ENCODE results near the gene ALOX15B.

Gene ALOX15B

GRCh38 chr17:8046306-8046928, 7.6 kb downstream of the ALOX15B start:
- H3K4me3 ChIP-seq (ENCODE audit: low read depth, low read length), result no peak overlapping the region
- H3K27me3 ChIP-seq (ENCODE audit: control insufficient read depth, insufficient read depth, low read length), result no peaks in the 10 kb centered on the region

DNA sequence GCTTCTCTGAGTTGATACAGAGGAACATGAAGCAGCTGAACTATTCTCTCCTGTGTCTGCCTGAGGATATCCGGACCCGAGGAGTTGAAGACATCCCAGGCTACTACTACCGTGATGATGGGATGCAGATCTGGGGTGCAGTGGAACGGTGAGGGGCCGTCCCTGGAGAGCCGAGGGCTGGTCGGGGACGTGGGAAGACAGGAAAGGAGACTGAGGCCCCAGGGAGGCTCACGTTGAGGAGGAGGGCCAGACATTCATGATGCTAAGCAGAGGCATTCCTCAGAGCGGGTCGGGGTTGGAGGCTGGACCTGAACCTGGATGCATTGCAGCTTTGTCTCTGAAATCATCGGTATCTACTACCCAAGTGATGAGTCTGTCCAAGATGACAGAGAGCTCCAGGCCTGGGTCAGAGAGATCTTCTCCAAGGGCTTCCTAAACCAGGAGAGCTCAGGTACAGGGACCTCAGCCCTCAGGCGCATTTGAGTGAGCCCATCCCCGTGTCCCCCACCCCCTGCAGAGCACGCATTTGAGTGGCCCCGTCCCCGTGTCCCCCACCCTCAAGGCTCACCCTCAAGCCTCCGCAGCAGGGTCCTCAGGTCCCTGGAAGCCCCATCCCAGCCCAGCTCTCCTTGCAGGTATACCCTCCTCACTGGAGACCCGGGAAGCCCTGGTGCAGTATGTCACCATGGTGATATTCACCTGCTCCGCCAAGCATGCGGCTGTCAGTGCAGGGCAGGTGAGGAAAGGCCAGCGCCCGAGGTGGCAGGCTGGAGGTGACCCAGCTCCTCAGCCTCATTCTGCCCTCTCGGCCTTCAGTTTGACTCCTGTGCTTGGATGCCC, 8.3 kb downstream of the ALOX15B start:
- H3K4me3 ChIP-seq (ENCODE audit: low read depth, low read length), result no peak overlapping the region
- no peaks in the 10 kb centered on the region for H3K4me1 ChIP-seq (ENCODE audit: control insufficient read depth, insufficient read depth, low read length)
- no peaks in the 10 kb centered on the region for H3K27me3 ChIP-seq (ENCODE audit: control insufficient read depth, insufficient read depth, low read length)
- H3K36me3 ChIP-seq (ENCODE audit: control insufficient read depth, insufficient read depth, low read length), result no peaks in the 10 kb centered on the region
- H3K9ac ChIP-seq (ENCODE audit: low read depth, low read length), result no peak overlapping the region
- no peak overlapping the region for H3K27ac ChIP-seq (ENCODE audit: low read depth, low read length)
- H3K9me3 ChIP-seq (ENCODE audit: control insufficient read depth, insufficient read depth, low read length), result no peaks in the 10 kb centered on the region

More at GRCh38 chr17:8046306-8046928, 7.6 kb downstream of the ALOX15B start:
- Histone ChIP-seq H3K9me3 (ENCODE audit: control insufficient read depth, insufficient read depth, low read length) (no peaks in the 10 kb centered on the region), H3K27ac (ENCODE audit: low read depth, low read length) (no peak overlapping the region), H3K36me3 (ENCODE audit: control insufficient read depth, insufficient read depth, low read length) (no peaks in the 10 kb centered on the region), H3K9ac (ENCODE audit: low read depth, low read length) (no peak overlapping the region), H3K4me1 (ENCODE audit: control insufficient read depth, insufficient read depth, low read length) (no peaks in the 10 kb centered on the region)

DNA sequence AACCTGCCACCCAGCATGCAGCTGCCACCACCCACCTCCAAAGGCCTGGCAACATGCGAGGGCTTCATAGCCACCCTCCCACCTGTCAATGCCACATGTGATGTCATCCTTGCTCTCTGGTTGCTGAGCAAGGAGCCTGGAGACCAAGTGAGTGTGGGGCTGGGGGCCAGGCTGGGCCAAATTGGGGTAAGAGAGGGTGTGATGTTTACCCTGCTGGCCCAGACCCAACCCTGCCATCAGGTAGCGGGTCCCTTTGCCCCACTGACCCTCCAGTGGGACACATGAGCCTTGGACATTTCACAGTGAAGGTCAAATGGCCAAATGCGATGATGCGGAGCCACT, 8.9 kb downstream of the ALOX15B start:
- no peaks in the 10 kb centered on the region for H3K9me3 ChIP-seq (ENCODE audit: control insufficient read depth, insufficient read depth, low read length)
- no peak overlapping the region for H3K4me3 ChIP-seq (ENCODE audit: low read depth, low read length)
- no peak overlapping the region for H3K27ac ChIP-seq (ENCODE audit: low read depth, low read length)
- H3K27me3 ChIP-seq (ENCODE audit: control insufficient read depth, insufficient read depth, low read length), result no peaks in the 10 kb centered on the region
- no peak overlapping the region for H3K9ac ChIP-seq (ENCODE audit: low read depth, low read length)
- no peaks in the 10 kb centered on the region for H3K4me1 ChIP-seq (ENCODE audit: control insufficient read depth, insufficient read depth, low read length)
- no peaks in the 10 kb centered on the region for H3K36me3 ChIP-seq (ENCODE audit: control insufficient read depth, insufficient read depth, low read length)

GRCh38 chr17:8048236-8048635, 9.4 kb downstream of the ALOX15B start:
- no peaks in the 10 kb centered on the region for H3K36me3 ChIP-seq (ENCODE audit: control insufficient read depth, insufficient read depth, low read length)
- no peak overlapping the region for H3K4me3 ChIP-seq (ENCODE audit: low read depth, low read length)
- no peaks in the 10 kb centered on the region for H3K4me1 ChIP-seq (ENCODE audit: control insufficient read depth, insufficient read depth, low read length)
- no peaks in the 10 kb centered on the region for H3K27me3 ChIP-seq (ENCODE audit: control insufficient read depth, insufficient read depth, low read length)
- no peak overlapping the region for H3K9ac ChIP-seq (ENCODE audit: low read depth, low read length)
- H3K9me3 ChIP-seq (ENCODE audit: control insufficient read depth, insufficient read depth, low read length), result no peaks in the 10 kb centered on the region
- no peak overlapping the region for H3K27ac ChIP-seq (ENCODE audit: low read depth, low read length)

DNA sequence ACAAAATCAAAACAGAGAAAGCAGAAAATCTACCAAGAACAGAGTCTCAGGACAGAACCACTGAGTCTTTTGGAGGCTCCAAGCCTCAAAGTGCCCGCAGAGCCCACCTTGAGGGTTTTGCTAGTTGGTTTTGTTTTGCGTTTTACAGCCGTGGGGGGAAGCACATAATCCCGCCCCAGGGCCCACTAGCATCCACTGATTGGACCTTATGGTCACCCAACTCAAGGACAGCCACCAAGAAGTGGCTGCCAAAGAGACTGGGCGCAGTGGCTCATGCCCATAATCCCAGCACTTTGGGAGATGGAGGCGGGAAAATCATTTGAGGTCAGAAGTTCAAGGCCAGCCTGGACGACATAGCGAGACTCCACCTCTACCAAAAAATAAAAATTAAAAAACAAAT, 9.9 kb downstream of the ALOX15B start:
- no peaks in the 10 kb centered on the region for H3K9me3 ChIP-seq (ENCODE audit: control insufficient read depth, insufficient read depth, low read length)
- no peaks in the 10 kb centered on the region for H3K4me1 ChIP-seq (ENCODE audit: control insufficient read depth, insufficient read depth, low read length)
- H3K36me3 ChIP-seq (ENCODE audit: control insufficient read depth, insufficient read depth, low read length), result no peaks in the 10 kb centered on the region
- no peak overlapping the region for H3K4me3 ChIP-seq (ENCODE audit: low read depth, low read length)
- H3K27ac ChIP-seq (ENCODE audit: low read depth, low read length), result no peak overlapping the region
- H3K9ac ChIP-seq (ENCODE audit: low read depth, low read length), result no peak overlapping the region
- H3K27me3 ChIP-seq (ENCODE audit: control insufficient read depth, insufficient read depth, low read length), result no peaks in the 10 kb centered on the region

DNA sequence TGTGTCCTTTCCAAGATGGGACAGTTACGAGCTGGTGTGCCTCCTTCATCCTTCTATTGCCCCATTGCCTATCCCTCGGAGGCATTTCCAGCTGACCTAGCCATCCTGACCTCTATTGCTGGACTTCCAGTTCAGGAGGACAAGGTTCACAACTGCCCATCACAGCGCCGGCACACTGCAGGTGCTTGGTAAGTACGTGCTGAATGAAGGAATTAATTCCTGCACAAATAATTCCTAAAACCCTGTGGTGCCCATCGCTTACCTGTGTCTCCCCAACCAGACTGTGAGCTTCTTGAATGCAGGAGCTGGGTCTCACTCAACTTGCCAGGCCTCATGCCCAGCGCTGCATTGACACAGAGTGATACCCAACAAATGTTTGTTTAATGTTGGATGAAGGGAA, 13.0 kb downstream of the ALOX15B start:
- Histone ChIP-seq H3K36me3 (ENCODE audit: control insufficient read depth, insufficient read depth, low read length) (no peaks in the 10 kb centered on the region), H3K9me3 (ENCODE audit: control insufficient read depth, insufficient read depth, low read length) (no peaks in the 10 kb centered on the region), H3K27ac (ENCODE audit: low read depth, low read length) (no peak overlapping the region), H3K4me1 (ENCODE audit: control insufficient read depth, insufficient read depth, low read length) (no peaks in the 10 kb centered on the region), H3K4me3 (ENCODE audit: low read depth, low read length) (no peak overlapping the region), H3K9ac (ENCODE audit: low read depth, low read length) (no peak overlapping the region), H3K27me3 (ENCODE audit: control insufficient read depth, insufficient read depth, low read length) (peaks cover 4% of the 10 kb centered on the region)

DNA sequence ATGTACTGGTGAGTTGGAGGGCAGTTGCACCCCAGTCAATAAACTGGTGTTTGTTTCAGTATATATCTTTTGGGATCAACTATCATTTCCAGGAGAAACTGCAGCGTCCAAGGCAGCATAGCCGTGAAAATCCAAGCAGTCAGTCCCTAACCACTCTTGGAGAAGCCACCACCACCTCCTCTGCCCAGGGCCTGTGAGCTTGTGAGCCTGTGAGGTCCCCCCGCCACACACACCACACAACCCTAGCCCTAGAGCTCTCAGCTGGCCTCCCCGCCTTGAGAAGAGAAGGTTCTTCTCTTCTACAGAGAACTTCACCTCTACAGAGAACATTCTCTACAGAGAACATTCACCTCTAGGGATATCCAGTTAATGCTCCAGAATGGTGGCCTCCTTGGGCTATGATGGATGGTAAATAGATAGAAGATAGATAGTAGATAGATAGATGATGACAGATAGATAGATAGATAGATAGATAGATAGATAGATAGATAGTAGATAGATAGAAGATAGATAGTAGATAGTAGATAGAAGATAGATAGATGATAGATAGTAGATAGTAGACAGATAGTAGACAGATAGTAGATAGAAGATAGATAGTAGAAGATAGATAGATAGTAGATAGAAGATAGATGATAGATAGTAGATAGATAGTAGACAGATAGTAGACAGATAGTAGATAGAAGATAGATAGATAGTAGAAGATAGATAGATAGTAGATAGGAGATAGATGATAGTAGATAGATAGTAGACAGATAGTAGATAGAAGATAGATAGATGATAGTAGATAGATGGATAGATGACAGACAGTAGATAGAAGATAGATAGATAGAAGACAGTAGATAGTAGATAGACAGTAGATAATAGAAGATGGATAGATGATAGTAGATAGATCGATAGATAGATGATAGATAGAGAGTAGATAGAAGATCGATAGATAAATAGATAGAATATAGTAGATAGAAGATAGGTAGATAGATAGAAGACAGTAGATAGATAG, 13.7 kb downstream of the ALOX15B start:
- H3K36me3 ChIP-seq (ENCODE audit: control insufficient read depth, insufficient read depth, low read length), result no peaks in the 10 kb centered on the region
- H3K9ac ChIP-seq (ENCODE audit: low read depth, low read length), result no peak overlapping the region
- no peaks in the 10 kb centered on the region for H3K4me1 ChIP-seq (ENCODE audit: control insufficient read depth, insufficient read depth, low read length)
- H3K27ac ChIP-seq (ENCODE audit: low read depth, low read length), result no peak overlapping the region
- no peaks in the 10 kb centered on the region for H3K9me3 ChIP-seq (ENCODE audit: control insufficient read depth, insufficient read depth, low read length)
- H3K4me3 ChIP-seq (ENCODE audit: low read depth, low read length), result no peak overlapping the region
- peaks cover 11% of the 10 kb centered on the region for H3K27me3 ChIP-seq (ENCODE audit: control insufficient read depth, insufficient read depth, low read length)

DNA sequence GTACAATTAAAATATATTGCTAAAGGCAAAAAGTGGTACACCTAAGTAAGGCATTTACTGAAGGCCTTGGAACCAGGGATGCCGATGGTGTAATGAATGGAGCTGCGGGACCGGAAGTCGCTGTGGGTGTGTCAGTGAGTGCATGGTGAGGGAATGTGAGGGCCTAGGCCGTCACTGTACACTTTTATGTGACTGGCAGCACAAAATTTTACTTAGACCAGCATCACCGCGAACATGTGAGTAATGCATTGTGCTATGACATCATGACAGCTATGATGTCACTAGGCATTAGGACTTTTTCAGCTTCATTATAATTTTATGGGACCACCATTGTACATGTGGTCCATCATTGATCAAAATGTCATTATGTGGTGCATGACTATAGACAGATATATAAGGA, 14.7 kb downstream of the ALOX15B start:
- Histone ChIP-seq H3K4me3 (ENCODE audit: low read depth, low read length) (no peak overlapping the region), H3K27me3 (ENCODE audit: control insufficient read depth, insufficient read depth, low read length) (peaks cover 11% of the 10 kb centered on the region), H3K4me1 (ENCODE audit: control insufficient read depth, insufficient read depth, low read length) (0 out of 2 replicates have a peak, but pooled peaks cover 4% of the 10 kb centered on the region), H3K27ac (ENCODE audit: low read depth, low read length) (no peak overlapping the region), H3K9me3 (ENCODE audit: control insufficient read depth, insufficient read depth, low read length) (no peaks in the 10 kb centered on the region), H3K36me3 (ENCODE audit: control insufficient read depth, insufficient read depth, low read length) (no peaks in the 10 kb centered on the region), H3K9ac (ENCODE audit: low read depth, low read length) (no peak overlapping the region)

DNA sequence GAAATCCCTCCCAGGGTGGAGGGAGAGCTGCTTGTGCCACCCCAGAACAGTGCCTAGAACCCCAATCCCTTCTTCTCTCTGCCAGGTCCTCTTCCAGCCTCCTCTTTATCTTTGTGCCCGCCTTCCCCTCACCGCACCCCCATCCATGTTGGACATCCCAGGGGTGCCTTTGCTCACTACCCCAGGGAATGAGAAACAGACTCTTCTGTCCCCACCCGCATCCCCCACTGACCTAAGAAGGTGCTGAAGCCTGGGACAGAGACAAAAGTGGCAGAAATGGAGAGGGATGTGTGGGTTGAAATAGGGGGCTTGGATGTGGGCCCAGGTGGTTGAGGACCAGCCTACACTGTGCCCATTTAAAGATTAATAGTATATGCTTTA, 17.0 kb downstream of the ALOX15B start:
- H3K4me1 ChIP-seq (ENCODE audit: control insufficient read depth, insufficient read depth, low read length), result peaks cover 9% of the 10 kb centered on the region; the same call in 1 of the 2 replicates
- H3K36me3 ChIP-seq (ENCODE audit: control insufficient read depth, insufficient read depth, low read length), result no peaks in the 10 kb centered on the region
- H3K4me3 ChIP-seq (ENCODE audit: low read depth, low read length), result no peak overlapping the region
- H3K27ac ChIP-seq (ENCODE audit: low read depth, low read length), result no peak overlapping the region
- no peak overlapping the region for H3K9ac ChIP-seq (ENCODE audit: low read depth, low read length)
- H3K27me3 ChIP-seq (ENCODE audit: control insufficient read depth, insufficient read depth, low read length), result peaks cover 23% of the 10 kb centered on the region
- no peaks in the 10 kb centered on the region for H3K9me3 ChIP-seq (ENCODE audit: control insufficient read depth, insufficient read depth, low read length)

GRCh38 chr17:8056232-8056975, 17.5 kb downstream of the ALOX15B start:
- H3K9ac ChIP-seq (ENCODE audit: low read depth, low read length), result no peak overlapping the region
- peaks cover 12% of the 10 kb centered on the region for H3K4me1 ChIP-seq (ENCODE audit: control insufficient read depth, insufficient read depth, low read length)
- H3K27ac ChIP-seq (ENCODE audit: low read depth, low read length), result no peak overlapping the region
- H3K9me3 ChIP-seq (ENCODE audit: control insufficient read depth, insufficient read depth, low read length), result no peaks in the 10 kb centered on the region
- H3K4me3 ChIP-seq (ENCODE audit: low read depth, low read length), result no peak overlapping the region
- H3K36me3 ChIP-seq (ENCODE audit: control insufficient read depth, insufficient read depth, low read length), result no peaks in the 10 kb centered on the region
- peaks cover 28% of the 10 kb centered on the region for H3K27me3 ChIP-seq (ENCODE audit: control insufficient read depth, insufficient read depth, low read length)
